ENCODE results near the gene TP73.

The TP73 gene

DNA sequence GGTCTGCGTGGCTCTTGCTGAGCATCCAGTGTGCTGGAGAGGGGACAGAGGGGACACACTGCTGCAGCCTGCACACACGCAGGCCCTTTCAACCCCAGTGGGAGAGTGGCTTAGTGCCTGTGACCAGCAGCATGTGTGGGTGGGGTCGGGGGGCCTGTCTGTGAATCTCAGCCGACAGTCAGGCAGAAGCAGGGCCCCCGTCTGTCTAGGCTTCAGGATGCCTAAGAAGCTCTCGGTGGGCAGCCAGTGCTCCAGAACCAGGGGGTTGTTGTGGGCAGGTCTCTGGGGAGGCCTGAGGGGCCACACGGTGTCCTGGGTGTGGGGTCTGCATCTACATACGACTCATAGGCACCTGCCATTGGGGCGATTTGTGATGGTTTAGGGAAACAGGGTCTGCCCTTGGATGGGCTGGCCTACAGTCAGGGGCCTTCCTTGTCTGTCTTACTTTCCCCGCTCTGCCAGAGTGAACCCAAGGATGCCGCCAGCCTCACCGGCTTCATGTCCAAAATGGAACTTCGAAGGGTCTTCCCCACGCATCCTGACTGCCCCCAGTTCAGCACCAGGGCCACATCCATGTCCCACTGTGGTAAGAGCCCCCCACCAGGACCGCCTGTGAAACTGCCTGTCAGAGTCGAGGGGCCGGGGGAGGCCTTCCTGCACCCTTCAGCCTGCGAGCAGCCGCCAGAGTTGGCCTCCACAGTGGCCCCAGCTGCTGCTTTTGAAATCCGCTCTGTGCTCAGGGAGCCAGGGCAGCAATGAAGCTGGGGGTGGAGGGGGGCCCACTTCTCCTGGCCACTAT is 101.5 kb downstream of the TP73 start:
- no peak overlapping the region for H3K27ac Mint-ChIP-seq
- peaks cover 5% of the 10 kb centered on the region for H3K4me1 Mint-ChIP-seq
- H3K27me3 Mint-ChIP-seq (ENCODE audit: low read depth), result peaks cover 11% of the 10 kb centered on the region
- no peaks in the 10 kb centered on the region for H3K9me3 Mint-ChIP-seq
- no peaks in the 10 kb centered on the region for H3K36me3 Mint-ChIP-seq (ENCODE audit: low read depth)
- no peak overlapping the region for H3K4me3 Mint-ChIP-seq
- no peak for TF ChIP-seq CTCF (IDR thresholded peaks at IDR 0.05; ENCODE audit: unreplicated experiment in 3 of 3)

GRCh38 chr1:3756394-3756793 is 104.1 kb downstream of the TP73 start:
- no peak overlapping the region for H3K4me3 Mint-ChIP-seq
- peaks cover 13% of the 10 kb centered on the region for H3K9me3 Mint-ChIP-seq
- H3K27me3 Mint-ChIP-seq (ENCODE audit: low read depth), result peaks cover 17% of the 10 kb centered on the region
- TF ChIP-seq CTCF (IDR thresholded peaks at IDR 0.05; ENCODE audit: unreplicated experiment in 3 of 3), result no peak
- H3K27ac Mint-ChIP-seq, result no peak overlapping the region
- no peaks in the 10 kb centered on the region for H3K36me3 Mint-ChIP-seq (ENCODE audit: low read depth)
- H3K4me1 Mint-ChIP-seq, result no peaks in the 10 kb centered on the region

DNA sequence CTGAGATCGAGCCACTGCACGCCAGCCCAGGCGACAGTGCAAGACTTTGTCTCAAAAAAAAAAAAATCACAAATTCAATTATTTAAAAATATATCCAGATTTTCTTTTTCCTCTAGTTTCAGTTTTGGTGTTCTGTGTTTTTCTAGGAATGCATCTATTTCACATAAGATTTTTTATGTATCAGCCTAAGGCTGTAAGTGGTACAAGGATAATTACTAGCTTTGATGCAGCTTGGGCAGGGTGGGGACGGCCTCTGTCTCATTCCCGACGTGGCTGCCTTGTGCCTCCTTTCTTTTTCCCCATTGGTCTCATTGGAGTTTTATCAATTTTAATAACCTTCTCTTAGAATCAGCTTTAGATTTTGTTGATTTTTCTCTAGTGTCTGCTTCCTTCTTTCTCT is 106.8 kb downstream of the TP73 start:
- no peak for TF ChIP-seq CTCF (IDR thresholded peaks at IDR 0.05; ENCODE audit: unreplicated experiment in 3 of 3)
- H3K36me3 Mint-ChIP-seq (ENCODE audit: low read depth), result no peaks in the 10 kb centered on the region
- H3K27me3 Mint-ChIP-seq (ENCODE audit: low read depth), result peaks cover 19% of the 10 kb centered on the region
- H3K9me3 Mint-ChIP-seq, result peaks cover 13% of the 10 kb centered on the region
- H3K27ac Mint-ChIP-seq, result no peak overlapping the region
- H3K4me3 Mint-ChIP-seq, result no peak overlapping the region
- no peaks in the 10 kb centered on the region for H3K4me1 Mint-ChIP-seq

GRCh38 chr1:3759796-3760195 is 107.5 kb downstream of the TP73 start:
- Mint-ChIP-seq H3K4me1 (no peaks in the 10 kb centered on the region), H3K4me3 (no peak overlapping the region), H3K27me3 (ENCODE audit: low read depth) (peaks cover 21% of the 10 kb centered on the region), H3K36me3 (ENCODE audit: low read depth) (no peaks in the 10 kb centered on the region), H3K9me3 (peaks cover 13% of the 10 kb centered on the region), H3K27ac (no peak overlapping the region)
- no peak for TF ChIP-seq CTCF (IDR thresholded peaks at IDR 0.05; ENCODE audit: unreplicated experiment in 3 of 3)

DNA sequence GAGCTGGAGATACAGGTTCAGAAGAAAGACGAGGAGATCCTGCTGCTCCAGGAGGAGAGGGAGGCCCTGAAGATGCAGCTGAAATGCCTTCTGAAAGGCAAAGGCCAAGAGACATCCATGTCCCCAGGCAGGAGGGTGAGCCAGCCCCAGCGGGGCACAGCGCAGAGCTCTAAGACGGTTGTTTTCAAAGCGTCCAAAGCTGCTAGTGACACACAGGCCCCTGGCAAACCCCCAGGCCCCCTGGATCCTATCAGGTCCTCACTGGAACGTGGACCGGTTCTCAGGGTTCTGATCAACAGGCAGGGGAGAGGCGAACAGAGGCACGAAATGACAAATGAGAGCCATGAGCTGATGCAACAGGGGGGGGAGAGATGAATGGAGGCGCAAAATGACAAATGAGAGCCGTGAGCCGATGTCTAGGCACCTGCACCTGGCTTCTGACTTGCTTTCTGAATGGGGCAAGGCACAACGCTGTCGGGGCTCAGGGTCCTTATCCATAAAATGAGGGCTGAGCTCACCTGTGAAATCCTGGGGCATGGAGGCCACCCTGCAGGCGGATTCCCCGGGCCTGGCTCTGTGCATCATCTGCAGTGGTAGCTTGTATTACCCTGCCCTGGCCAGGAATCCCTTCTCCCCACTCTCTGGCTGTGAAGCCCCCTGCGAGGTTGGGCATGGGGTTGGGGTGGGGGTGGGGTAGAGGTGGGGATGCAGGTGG is 109.1 kb downstream of the TP73 start:
- peaks cover 30% of the 10 kb centered on the region for H3K27me3 Mint-ChIP-seq (ENCODE audit: low read depth)
- H3K9me3 Mint-ChIP-seq, result peaks cover 18% of the 10 kb centered on the region
- H3K4me1 Mint-ChIP-seq, result no peaks in the 10 kb centered on the region
- no peaks in the 10 kb centered on the region for H3K36me3 Mint-ChIP-seq (ENCODE audit: low read depth)
- TF ChIP-seq CTCF (IDR thresholded peaks at IDR 0.05; ENCODE audit: unreplicated experiment in 3 of 3), result no peak
- H3K4me3 Mint-ChIP-seq, result no peak overlapping the region
- H3K27ac Mint-ChIP-seq, result no peak overlapping the region

Measured in nephron (organoid).